ENCODE measurements around the gene AKT3.

- TF ChIP-seq, protein P1, sequence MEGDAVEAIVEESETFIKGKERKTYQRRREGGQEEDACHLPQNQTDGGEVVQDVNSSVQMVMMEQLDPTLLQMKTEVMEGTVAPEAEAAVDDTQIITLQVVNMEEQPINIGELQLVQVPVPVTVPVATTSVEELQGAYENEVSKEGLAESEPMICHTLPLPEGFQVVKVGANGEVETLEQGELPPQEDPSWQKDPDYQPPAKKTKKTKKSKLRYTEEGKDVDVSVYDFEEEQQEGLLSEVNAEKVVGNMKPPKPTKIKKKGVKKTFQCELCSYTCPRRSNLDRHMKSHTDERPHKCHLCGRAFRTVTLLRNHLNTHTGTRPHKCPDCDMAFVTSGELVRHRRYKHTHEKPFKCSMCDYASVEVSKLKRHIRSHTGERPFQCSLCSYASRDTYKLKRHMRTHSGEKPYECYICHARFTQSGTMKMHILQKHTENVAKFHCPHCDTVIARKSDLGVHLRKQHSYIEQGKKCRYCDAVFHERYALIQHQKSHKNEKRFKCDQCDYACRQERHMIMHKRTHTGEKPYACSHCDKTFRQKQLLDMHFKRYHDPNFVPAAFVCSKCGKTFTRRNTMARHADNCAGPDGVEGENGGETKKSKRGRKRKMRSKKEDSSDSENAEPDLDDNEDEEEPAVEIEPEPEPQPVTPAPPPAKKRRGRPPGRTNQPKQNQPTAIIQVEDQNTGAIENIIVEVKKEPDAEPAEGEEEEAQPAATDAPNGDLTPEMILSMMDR (conservative IDR thresholded peaks at IDR 0.05) = no peak
- TF ChIP-seq ZFX (IDR thresholded peaks at IDR 0.05) = no peak
Observed at GRCh38 chr1:243559575-243560162, 290.4 kb downstream of the AKT3 start.

Measured in C4-2B (cell line).